Measurements from ENCODE around the gene CELA3B.

GRCh38 chr1:21938732-21939538 lies 37.9 kb upstream of the CELA3B start:
- TF ChIP-seq CTCF (IDR thresholded peaks at IDR 0.05; ENCODE audit: borderline replicate concordance, extremely low read depth, low read length, poor library complexity, severe bottlenecking): no peak
- TF ChIP-seq EZH2 (IDR thresholded peaks at IDR 0.05; ENCODE audit: borderline replicate concordance, low read depth, low read length, severe bottlenecking): no peak
